Measurements from ENCODE around the gene NDUFAF3. TPM values are rescaled to one million over a fixed set of nuclear protein-coding genes. Genes with fewer than 3 reads are reported as not detected.
"Not testable (repeated sequence)": the region's sequence is repeated elsewhere in the genome, so short reads cannot be mapped to it uniquely, and the experiment has no call there.

Gene NDUFAF3
- total RNA-seq, 3 donors from 2014 or later: 138 to 155 (median 147) TPM

DNA sequence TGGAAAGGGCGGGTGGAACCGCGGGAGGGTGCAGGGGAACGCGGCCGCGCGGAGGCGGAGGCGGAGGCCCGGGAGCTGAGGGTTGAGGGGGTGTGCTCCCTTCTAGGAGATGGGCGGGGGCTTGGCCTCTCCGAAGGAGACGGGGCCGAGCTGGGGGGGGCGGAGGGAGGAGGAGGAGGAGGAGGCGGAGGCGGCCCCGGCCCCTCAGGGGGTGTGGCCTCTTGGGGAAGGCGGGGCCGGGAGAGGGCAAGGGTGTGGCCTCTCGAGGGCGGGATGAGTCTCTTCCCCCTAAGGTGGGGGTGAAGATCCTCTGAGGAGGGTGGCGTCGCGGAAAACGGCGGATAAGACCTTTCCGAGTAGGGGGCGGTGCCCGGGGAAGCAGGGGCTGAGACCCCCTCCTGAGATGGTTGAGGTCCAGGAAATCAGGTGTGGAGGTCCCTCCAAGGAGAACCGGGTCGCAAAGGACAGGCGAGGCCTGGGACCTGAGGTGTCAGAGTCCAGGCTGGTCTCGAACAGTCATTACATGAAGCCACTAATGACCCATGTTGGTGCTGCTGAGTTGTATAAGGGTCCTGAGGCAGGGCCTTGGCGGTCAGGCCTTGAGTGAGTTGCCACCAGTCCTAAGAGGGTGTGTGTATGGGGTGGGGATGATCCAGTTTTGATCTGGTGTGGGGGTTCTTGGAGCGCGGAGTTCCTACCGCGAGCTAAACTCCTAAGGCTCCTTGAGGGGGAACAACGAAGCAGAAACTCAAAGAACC, 14.0 kb upstream of the NDUFAF3 start:
- H3K27me3 Mint-ChIP-seq (ENCODE audit: low read depth): no peaks in the 10 kb centered on the region
- ATAC-seq: peak; percentile 65 to 70
- no peaks in the 10 kb centered on the region for H3K9me3 Mint-ChIP-seq

DNA sequence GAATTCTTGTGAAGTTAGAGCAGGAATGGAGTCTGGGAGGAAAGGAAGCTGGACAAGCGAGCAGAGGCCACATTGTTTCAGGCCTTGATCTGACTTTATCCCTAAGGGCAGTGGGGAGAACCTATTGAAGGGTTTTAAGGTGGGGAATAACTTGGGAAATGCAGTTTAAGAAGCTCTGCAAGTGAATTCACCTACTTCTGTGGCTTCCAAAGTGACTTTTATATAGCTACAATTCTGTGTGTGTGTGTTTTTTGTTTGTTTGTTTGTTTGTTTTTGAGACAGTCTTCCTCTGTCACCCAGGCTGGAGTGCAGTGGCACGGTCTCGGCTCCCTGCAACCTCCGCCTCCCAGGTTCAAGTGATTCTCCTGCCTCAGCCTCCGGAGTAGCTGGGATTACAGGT, 13.3 kb upstream of the NDUFAF3 start:
- H3K27me3 Mint-ChIP-seq (ENCODE audit: low read depth); ATAC-seq; H3K9me3 Mint-ChIP-seq; H3K36me3 Mint-ChIP-seq (ENCODE audit: insufficient read depth); DNase-seq: not testable (repeated sequence)
- Mint-ChIP-seq H3K4me1 (ENCODE audit: low read depth) (peaks cover 19% of the 10 kb centered on the region), H3K4me3 (peak overlapping the region; percentile 98)

More for the DNA sequence above, 14.0 kb upstream of the NDUFAF3 start:
- Mint-ChIP-seq H3K36me3 (ENCODE audit: insufficient read depth) (peaks cover 3% of the 10 kb centered on the region), H3K4me1 (ENCODE audit: low read depth) (peaks cover 19% of the 10 kb centered on the region), H3K4me3 (peak overlapping the region; percentile 98)
- peak; percentile 92 for DNase-seq

- ATAC-seq: no peak
- H3K4me1 Mint-ChIP-seq (ENCODE audit: low read depth): peaks cover 22% of the 10 kb centered on the region
- no peaks in the 10 kb centered on the region for H3K9me3 Mint-ChIP-seq
These were observed 12.5 kb upstream of the NDUFAF3 start for GRCh38 chr3:49009396-49009795.

GRCh38 chr3:49012441-49013017, 9.4 kb upstream of the NDUFAF3 start:
- Mint-ChIP-seq H3K36me3 (ENCODE audit: insufficient read depth) (peaks cover 15% of the 10 kb centered on the region), H3K4me3 (no peak overlapping the region), H3K4me1 (ENCODE audit: low read depth) (peaks cover 18% of the 10 kb centered on the region), H3K9me3 (no peaks in the 10 kb centered on the region), H3K27me3 (ENCODE audit: low read depth) (no peaks in the 10 kb centered on the region)
- DNase-seq: no peak
- no peak for ATAC-seq

More at GRCh38 chr3:49009396-49009795, 12.5 kb upstream of the NDUFAF3 start:
- Mint-ChIP-seq H3K4me3 (peak overlapping the region; percentile 56), H3K36me3 (ENCODE audit: insufficient read depth) (peaks cover 3% of the 10 kb centered on the region), H3K27me3 (ENCODE audit: low read depth) (no peaks in the 10 kb centered on the region)
- no peak for DNase-seq

DNA sequence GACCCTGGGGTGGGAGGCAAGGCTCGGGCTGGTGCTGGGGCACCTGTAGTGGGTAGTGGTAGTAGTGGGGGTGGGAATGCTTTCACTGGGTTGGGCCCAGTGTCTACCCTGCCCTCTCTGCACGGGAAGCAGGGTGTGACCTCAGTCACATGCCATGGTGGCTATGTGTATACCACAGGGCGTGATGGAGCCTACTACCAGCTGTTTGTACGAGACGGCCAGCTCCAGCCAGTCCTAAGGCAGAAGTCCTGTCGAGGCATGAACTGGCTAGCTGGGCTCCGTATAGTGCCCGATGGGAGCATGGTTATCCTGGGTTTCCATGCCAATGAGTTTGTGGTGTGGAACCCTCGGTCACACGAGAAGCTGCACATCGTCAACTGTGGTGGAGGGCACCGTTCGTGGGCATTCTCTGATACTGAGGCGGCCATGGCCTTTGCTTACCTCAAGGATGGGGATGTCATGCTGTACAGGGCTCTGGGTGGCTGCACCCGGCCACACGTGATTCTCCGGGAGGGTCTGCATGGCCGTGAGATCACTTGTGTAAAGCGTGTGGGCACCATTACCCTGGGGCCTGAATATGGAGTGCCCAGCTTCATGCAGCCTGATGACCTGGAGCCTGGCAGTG, 8.7 kb upstream of the NDUFAF3 start:
- H3K9me3 Mint-ChIP-seq: no peaks in the 10 kb centered on the region
- DNase-seq (no peak), ATAC-seq (no peak)
- no peaks in the 10 kb centered on the region for H3K27me3 Mint-ChIP-seq (ENCODE audit: low read depth)
- H3K36me3 Mint-ChIP-seq (ENCODE audit: insufficient read depth): peaks cover 15% of the 10 kb centered on the region
- peaks cover 14% of the 10 kb centered on the region for H3K4me1 Mint-ChIP-seq (ENCODE audit: low read depth)
- no peak overlapping the region for H3K4me3 Mint-ChIP-seq

GRCh38 chr3:49013738-49014660, 7.9 kb upstream of the NDUFAF3 start:
- peaks cover 14% of the 10 kb centered on the region for H3K4me1 Mint-ChIP-seq (ENCODE audit: low read depth)
- H3K4me3 Mint-ChIP-seq: no peak overlapping the region
- no peaks in the 10 kb centered on the region for H3K9me3 Mint-ChIP-seq
- H3K36me3 Mint-ChIP-seq (ENCODE audit: insufficient read depth): peaks cover 15% of the 10 kb centered on the region
- no peaks in the 10 kb centered on the region for H3K27me3 Mint-ChIP-seq (ENCODE audit: low read depth)
- peak; percentile 44 for DNase-seq
- peak; percentile 28 to 29 for ATAC-seq

GRCh38 chr3:49015072-49015471, 6.8 kb upstream of the NDUFAF3 start:
- Mint-ChIP-seq H3K4me3 (peak overlapping the region; percentile 12), H3K36me3 (ENCODE audit: insufficient read depth) (peaks cover 12% of the 10 kb centered on the region), H3K27me3 (ENCODE audit: low read depth) (no peaks in the 10 kb centered on the region), H3K9me3 (no peaks in the 10 kb centered on the region), H3K4me1 (ENCODE audit: low read depth) (peaks cover 16% of the 10 kb centered on the region)
- DNase-seq (no peak), ATAC-seq (no peak)

- peaks cover 12% of the 10 kb centered on the region for H3K36me3 Mint-ChIP-seq (ENCODE audit: insufficient read depth)
- H3K4me3 Mint-ChIP-seq: no peak overlapping the region
- H3K9me3 Mint-ChIP-seq: no peaks in the 10 kb centered on the region
- no peak for DNase-seq
- no peaks in the 10 kb centered on the region for H3K27me3 Mint-ChIP-seq (ENCODE audit: low read depth)
- ATAC-seq: no peak
- H3K4me1 Mint-ChIP-seq (ENCODE audit: low read depth): peaks cover 19% of the 10 kb centered on the region
These were observed 6.2 kb upstream of the NDUFAF3 start for GRCh38 chr3:49015765-49016164.

DNA sequence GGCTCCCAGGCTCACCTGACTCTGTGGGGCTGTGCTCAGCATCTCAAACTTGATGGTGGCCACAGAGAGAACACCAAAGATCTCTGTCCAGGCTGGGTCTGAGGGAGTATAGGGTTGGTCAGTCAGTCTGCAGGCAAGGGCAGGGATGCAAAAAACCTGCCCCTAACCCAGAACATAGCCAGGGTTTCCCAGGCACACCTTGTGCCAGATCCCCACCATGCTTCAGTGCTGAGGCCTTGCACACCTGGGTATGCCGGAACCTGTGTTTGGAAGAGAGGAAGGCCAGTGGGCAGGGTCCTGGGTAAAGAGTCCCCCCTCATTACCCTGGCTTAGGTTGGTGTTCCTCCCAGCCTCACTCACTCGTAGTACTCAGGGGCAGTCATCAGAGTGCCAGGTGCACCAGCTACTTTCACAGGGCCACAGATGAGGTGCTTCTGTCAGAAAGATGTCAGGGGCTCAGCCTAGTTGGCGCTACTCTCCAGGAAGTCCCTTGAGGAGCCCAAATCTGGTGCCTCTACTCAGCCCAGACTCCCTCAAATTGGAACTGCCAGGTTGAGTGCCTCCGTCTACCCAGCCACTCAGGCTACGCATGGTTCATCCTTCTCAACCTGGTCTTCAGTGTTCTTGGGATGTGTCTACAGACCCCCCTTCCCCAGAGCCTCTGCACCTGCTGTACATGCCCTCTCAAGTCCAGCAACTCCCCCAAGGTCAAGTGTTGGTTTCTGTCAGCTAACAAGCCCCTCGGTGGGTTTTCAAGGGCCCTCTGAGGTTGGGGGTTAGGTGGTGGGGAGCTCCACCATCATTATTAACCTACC, 5.3 kb upstream of the NDUFAF3 start:
- DNase-seq: no peak
- Mint-ChIP-seq H3K4me3 (peak overlapping the region; percentile 95), H3K9me3 (no peaks in the 10 kb centered on the region), H3K36me3 (ENCODE audit: insufficient read depth) (peaks cover 12% of the 10 kb centered on the region), H3K27me3 (ENCODE audit: low read depth) (no peaks in the 10 kb centered on the region), H3K4me1 (ENCODE audit: low read depth) (peaks cover 21% of the 10 kb centered on the region)
- no peak for ATAC-seq

- H3K4me1 Mint-ChIP-seq (ENCODE audit: low read depth): peaks cover 21% of the 10 kb centered on the region
- ATAC-seq: no peak
- H3K9me3 Mint-ChIP-seq: no peaks in the 10 kb centered on the region
- peak overlapping the region; percentile 95 for H3K4me3 Mint-ChIP-seq
- no peak for DNase-seq
- no peaks in the 10 kb centered on the region for H3K27me3 Mint-ChIP-seq (ENCODE audit: low read depth)
- peaks cover 12% of the 10 kb centered on the region for H3K36me3 Mint-ChIP-seq (ENCODE audit: insufficient read depth)
These were observed 4.5 kb upstream of the NDUFAF3 start for GRCh38 chr3:49017229-49017970.

DNA sequence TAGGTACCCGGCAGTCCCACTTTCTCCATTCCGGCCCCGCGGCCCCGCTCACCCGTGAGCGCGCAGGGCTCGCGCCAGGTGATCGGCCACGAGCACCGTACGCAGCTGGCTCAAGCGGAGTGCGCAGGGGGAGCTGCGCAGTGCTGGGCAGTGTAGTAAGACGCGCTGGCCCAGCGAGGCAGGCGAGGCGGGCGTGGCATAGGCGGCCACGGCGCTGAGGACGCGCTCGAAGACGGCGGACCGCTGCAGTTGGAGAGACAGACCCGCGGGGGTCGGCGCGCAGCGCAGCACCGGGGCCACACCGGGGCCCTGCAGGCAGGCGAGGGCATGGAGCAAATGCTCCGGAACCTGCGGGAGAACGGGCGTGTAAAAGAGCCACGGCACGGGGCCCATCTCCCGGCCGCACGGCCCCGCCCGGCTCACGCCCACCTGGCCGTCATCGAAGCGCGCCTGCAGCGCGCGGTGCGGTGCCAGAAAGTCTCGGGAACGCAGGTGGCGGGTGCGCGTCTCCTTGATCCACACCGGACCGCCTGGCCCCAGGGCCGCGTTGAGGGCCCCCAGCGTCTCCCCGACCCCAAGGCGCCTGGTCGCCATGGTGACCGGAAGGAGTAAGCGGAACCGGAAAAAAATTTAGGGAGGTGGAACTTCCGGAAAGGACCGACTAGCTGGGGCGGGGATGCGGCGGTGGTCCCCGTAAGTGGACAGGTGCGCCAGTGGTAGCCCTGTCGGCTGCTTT, 3.8 kb upstream of the NDUFAF3 start, which contains the start of gene DALRD3:
Gene DALRD3, minus strand, starts transcription at position 610 of the 736 bp plus-strand sequence. Its CDS starts 16 bp downstream, at position 594.
- no peaks in the 10 kb centered on the region for H3K27me3 Mint-ChIP-seq (ENCODE audit: low read depth)
- ATAC-seq (peak; percentile 8), DNase-seq (peak; percentile 33)
- H3K9me3 Mint-ChIP-seq: no peaks in the 10 kb centered on the region
- peaks cover 17% of the 10 kb centered on the region for H3K36me3 Mint-ChIP-seq (ENCODE audit: insufficient read depth)
- H3K4me3 Mint-ChIP-seq: peak within 1 kb of the TSS; percentile 95
- peaks cover 25% of the 10 kb centered on the region for H3K4me1 Mint-ChIP-seq (ENCODE audit: low read depth)

- peak overlapping the region; percentile 95 for H3K4me3 Mint-ChIP-seq
- H3K4me1 Mint-ChIP-seq (ENCODE audit: low read depth): peaks cover 29% of the 10 kb centered on the region
- DNase-seq (no peak), ATAC-seq (no peak)
- peaks cover 21% of the 10 kb centered on the region for H3K36me3 Mint-ChIP-seq (ENCODE audit: insufficient read depth)
- H3K9me3 Mint-ChIP-seq: no peaks in the 10 kb centered on the region
- H3K27me3 Mint-ChIP-seq (ENCODE audit: low read depth): no peaks in the 10 kb centered on the region
These were observed 3.3 kb upstream of the NDUFAF3 start for GRCh38 chr3:49018707-49019006.

Measured in activated T-cell treated with anti-CD3 and anti-CD28 coated beads, Interleukin-2, amount 50 U/mL, for 4 hours (primary cell).